ENCODE results near the gene RORC.

DNA sequence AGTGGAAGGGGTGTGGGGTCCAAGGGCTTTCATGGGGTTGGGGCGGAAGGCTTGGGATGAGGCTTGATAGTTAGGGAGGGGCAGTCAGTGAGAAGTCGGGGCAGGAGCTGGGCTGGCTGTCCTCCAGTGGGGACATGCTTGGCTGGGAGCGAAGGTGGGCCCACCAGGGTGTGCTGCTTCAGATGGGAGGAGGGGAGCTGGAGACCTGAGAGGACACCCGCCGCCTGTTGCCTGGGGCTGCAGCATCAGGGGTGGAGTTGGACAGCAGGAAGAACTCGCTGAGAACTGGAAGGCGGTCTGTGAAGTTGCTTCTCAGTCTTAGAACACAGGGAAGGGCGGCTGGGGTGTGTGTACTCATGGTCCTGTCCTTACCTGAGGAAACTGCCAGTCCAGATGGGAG, 20.3 kb upstream of the RORC start:
- no peak for TF ChIP-seq GATA2 (IDR thresholded peaks at IDR 0.05; ENCODE audit: low read depth, low read length)
- no peak for TF ChIP-seq GATA3 (IDR thresholded peaks at IDR 0.05; ENCODE audit: low read depth, low read length)

Data from SH-SY5Y (cell line).